SK-N-SH treated with all-trans-retinoic acid at 6 μM for 48 hours (cell line): Measurements from ENCODE around the gene TNKS1BP1.

ENCODE experiments used
- ESRRG ChIP-seq: fragments of 250-450 bp; sonication (Bioruptor Pico); IDR thresholded peaks from 2 replicates; pipeline ENCODE4 v1.6.1; 2021; ENCODE audit warnings: mild to moderate bottlenecking
- SNAI2 ChIP-seq: fragments of 250-450 bp; sonication (Bioruptor Pico); IDR thresholded peaks from 2 replicates; pipeline ENCODE4 v1.5.0; 2020; ENCODE audit warnings: mild to moderate bottlenecking, moderate library complexity
- TSHZ2 ChIP-seq: fragments of 250-450 bp; sonication (Bioruptor Pico); IDR thresholded peaks from 2 replicates; pipeline ENCODE4 v1.5.0; 2020; ENCODE audit warnings: mild to moderate bottlenecking, moderate library complexity

- TF ChIP-seq ESRRG (CRISPR knock-in tag) = no peak
- TF ChIP-seq SNAI2 (CRISPR knock-in tag) = no peak
- no peak for TF ChIP-seq TSHZ2 (CRISPR knock-in tag)
Measured at GRCh38 chr11:57360991-57361390, 36.2 kb upstream of the TNKS1BP1 start.
